CD4-positive, alpha-beta T cell treated with Interleukin-15 for 1 hour (primary cell): Measurements from ENCODE around the gene DCXR.

ENCODE experiments used
- DNase-seq: peaks from one replicate; pipeline ENCODE4 v3.0.0-alpha.2; 2020

The DCXR gene

GRCh38 chr17:82008941-82009405 lies 28.5 kb downstream of the DCXR start:
- DNase-seq, result no peak

GRCh38 chr17:82008258-82008940 lies 29.1 kb downstream of the DCXR start:
- no peak for DNase-seq

- DNase-seq, result no peak
Observed at GRCh38 chr17:82007495-82008257, 29.8 kb downstream of the DCXR start.

GRCh38 chr17:82007228-82007494 lies 30.3 kb downstream of the DCXR start:
- no peak for DNase-seq

GRCh38 chr17:82006468-82007227 lies 30.8 kb downstream of the DCXR start:
- no peak for DNase-seq

GRCh38 chr17:82005701-82006348 lies 31.7 kb downstream of the DCXR start:
- DNase-seq, result no peak

- no peak for DNase-seq
Observed at GRCh38 chr17:82004517-82005455, 32.7 kb downstream of the DCXR start.

GRCh38 chr17:82003411-82004381 lies 33.8 kb downstream of the DCXR start:
- no peak for DNase-seq

- no peak for DNase-seq
Observed at GRCh38 chr17:82001571-82002056, 35.9 kb downstream of the DCXR start.

- no peak for DNase-seq
Observed at GRCh38 chr17:82000803-82001570, 36.5 kb downstream of the DCXR start.

GRCh38 chr17:81999976-82000802 lies 37.3 kb downstream of the DCXR start:
- no peak for DNase-seq

- no peak for DNase-seq
Observed at GRCh38 chr17:81999587-81999975, 37.9 kb downstream of the DCXR start.

GRCh38 chr17:81998691-81999438 lies 38.6 kb downstream of the DCXR start:
- no peak for DNase-seq

- DNase-seq, result no peak
Observed at GRCh38 chr17:81998212-81998611, 39.3 kb downstream of the DCXR start.

- no peak for DNase-seq
Observed at GRCh38 chr17:81996757-81997441, 40.6 kb downstream of the DCXR start.

GRCh38 chr17:81996232-81996756 lies 41.2 kb downstream of the DCXR start:
- no peak for DNase-seq

- DNase-seq, result no peak
Observed at GRCh38 chr17:81995463-81996231, 41.9 kb downstream of the DCXR start.
